GM12878 (cell line): ENCODE data around the gene HAUS7. TPM values are rescaled to one million over a fixed set of nuclear protein-coding genes. Genes with fewer than 3 reads are reported as not detected.

Experiments
- ATAC-seq: fragments of 200-7000 bp; cut with Tn5 transposase; 3 replicates; pipeline ENCODE4 v1.9.1; 2020; ENCODE audit warnings: mild to moderate bottlenecking, moderate library complexity
- BruUV-seq: library from RNA; stranded (reverse); fragments of 400-500 nt; replicated peaks from 2 replicates; lab custom pipeline; 2021; lab: Mats Ljungman, UMichigan
- CTCF ChIA-PET: fragments of 300-600 bp; sonication (Branson Sonifier 250); formaldehyde crosslinking; extraction: SDS; loops from one replicate; lab custom pipeline; 2021; ENCODE audit warnings: inconsistent platforms; lab: Yijun Ruan, JAX
- POLR2A ChIA-PET: fragments of 350-600 bp; formaldehyde crosslinking; extraction: SDS; loops from one replicate; lab custom pipeline; 2021; ENCODE audit warnings: inconsistent platforms; lab: Charles Lee
- RAD21 ChIA-PET: fragments of 300-600 bp; sonication (Branson Sonifier 250); formaldehyde crosslinking; loops from one replicate; lab custom pipeline; 2023; ENCODE audit warnings: antibody characterized with exemption; ENCODE audit not compliant: unreplicated experiment; lab: Charles Lee
- SMC1A ChIA-PET: fragments of 300-600 bp; sonication (Branson Sonifier 250); formaldehyde crosslinking; loops from one replicate; lab custom pipeline; 2023; ENCODE audit not compliant: unreplicated experiment, uncharacterized antibody; lab: Charles Lee
- DNase-seq: peaks from one replicate; pipeline ENCODE4 v3.0.0-alpha.2; 2011; ENCODE audit warnings: low read depth, low spot score
- FAIRE-seq: peaks from 3 replicates; lab custom pipeline; 2011; peaks lifted over from hg19 to GRCh38; lab: Jason Lieb, UNC
- H2AFZ ChIP-seq: 2 replicates; pipeline ENCODE4 v1.6.0; 2011; ENCODE audit warnings: low read depth, low read length, control low read depth; ENCODE audit not compliant: control insufficient read depth
- H3K27ac ChIP-seq: 2 replicates; pipeline ENCODE4 v1.5.1; 2011; ENCODE audit warnings: control low read depth; ENCODE audit not compliant: control insufficient read depth, insufficient read depth
- H3K27me3 ChIP-seq, 2 experiments: replicated peaks in 1 of 2; 2 replicates each; pipeline versions ENCODE4 v1.6.0 to v1.6.1; 2011; ENCODE audit warnings: low read length in 1 of 2; ENCODE audit not compliant: control insufficient read depth in 2 of 2, insufficient read depth in 2 of 2
- H3K36me3 ChIP-seq, 2 experiments: 2 replicates each; pipeline ENCODE4 v1.5.1; 2011; ENCODE audit warnings: low read length in 1 of 2; ENCODE audit not compliant: control insufficient read depth in 2 of 2, insufficient read depth in 2 of 2
- H3K4me1 ChIP-seq: 2 replicates; pipeline ENCODE4 v1.6.1; 2011; ENCODE audit warnings: mild to moderate bottlenecking, low read length, moderate library complexity, mixed read lengths; ENCODE audit not compliant: control insufficient read depth, insufficient read depth
- H3K4me2 ChIP-seq: 2 replicates; pipeline ENCODE4 v1.6.0; 2011; ENCODE audit warnings: control low read depth; ENCODE audit not compliant: control insufficient read depth, insufficient read depth
- H3K4me3 ChIP-seq: fragments of 200-600 bp; sonication (generic); 2 replicates; pipeline ENCODE4 v1.5.1; 2016
- H3K79me2 ChIP-seq: 2 replicates; pipeline ENCODE4 v1.6.0; 2011; ENCODE audit warnings: low read length; ENCODE audit not compliant: control insufficient read depth, insufficient read depth
- H3K9ac ChIP-seq: 2 replicates; pipeline ENCODE4 v1.8.0; 2011; ENCODE audit warnings: low read length, control low read depth, mixed read lengths; ENCODE audit not compliant: control insufficient read depth, insufficient read depth
- H3K9me3 ChIP-seq: replicated peaks from 3 replicates; pipeline ENCODE4 v1.5.1; 2011; ENCODE audit warnings: mild to moderate bottlenecking, low read length; ENCODE audit not compliant: control insufficient read depth, insufficient read depth
- H4K20me1 ChIP-seq: 2 replicates; pipeline ENCODE4 v1.6.0; 2011; ENCODE audit not compliant: control insufficient read depth, insufficient read depth
- BRCA1 ChIP-seq: IDR thresholded peaks from 2 replicates; pipeline ENCODE4 v1.6.1; 2011; ENCODE audit warnings: low read depth, low read length, improper control_type of control experiment
- CTCF ChIP-seq, 3 experiments: IDR thresholded peaks in 2 of 3; conservative IDR thresholded peaks in 1 of 3; 2 replicates each; pipeline ENCODE4 v1.5.1; 2011; ENCODE audit warnings: low read depth in 3 of 3, low read length in 3 of 3, mild to moderate bottlenecking in 3 of 3, control low read depth in 2 of 3, moderate library complexity in 2 of 3, inconsistent platforms in 1 of 3, mixed read lengths in 1 of 3; ENCODE audit not compliant: control insufficient read depth in 2 of 3, insufficient read depth in 1 of 3; ENCODE audit errors: extremely low read depth in 1 of 3
- EED ChIP-seq: sonication (generic); IDR thresholded peaks from 2 replicates; pipeline ENCODE4 v1.6.1; 2016; ENCODE audit warnings: antibody characterized with exemption, low read depth
- EGR1 ChIP-seq, 2 experiments: IDR thresholded peaks; 1 replicate in 1 of 2; 2 replicates in 1 of 2; pipeline ENCODE4 v1.6.1; 2011 to 2012; ENCODE audit warnings: low read depth in 2 of 2, low read length in 2 of 2, borderline replicate concordance in 1 of 2, mild to moderate bottlenecking in 1 of 2, moderate library complexity in 1 of 2
- FOS ChIP-seq: IDR thresholded peaks from 3 replicates; pipeline ENCODE4 v1.6.1; 2011; ENCODE audit warnings: borderline replicate concordance; ENCODE audit not compliant: insufficient read length; ENCODE audit errors: extremely low read depth
- FOXM1 ChIP-seq: IDR thresholded peaks from 2 replicates; pipeline ENCODE4 v1.6.1; 2012; ENCODE audit warnings: low read depth, mild to moderate bottlenecking, inconsistent platforms, low read length, moderate library complexity
- NBN ChIP-seq: fragments of 450-650 bp; IDR thresholded peaks from 2 replicates; pipeline ENCODE4 v1.6.1; 2016
- NFXL1 ChIP-seq: fragments of 450-650 bp; IDR thresholded peaks from 2 replicates; pipeline ENCODE4 v1.6.1; 2017; ENCODE audit warnings: antibody characterized with exemption, mild to moderate bottlenecking, borderline replicate concordance
- NR2C1 ChIP-seq: fragments of 450-650 bp; IDR thresholded peaks from 2 replicates; pipeline ENCODE4 v1.6.1; 2017; ENCODE audit warnings: antibody characterized with exemption, mild to moderate bottlenecking, moderate library complexity
- SMAD5 ChIP-seq: IDR thresholded peaks from 2 replicates; pipeline ENCODE4 v1.6.1; 2016; ENCODE audit warnings: antibody characterized with exemption, low read depth
- STAT1 ChIP-seq: fragments of 450-650 bp; conservative IDR thresholded peaks from 2 replicates; pipeline ENCODE4 v1.6.1; 2014; ENCODE audit warnings: antibody characterized with exemption, mild to moderate bottlenecking
- STAT3 ChIP-seq: IDR thresholded peaks from 2 replicates; pipeline ENCODE4 v1.6.1; 2011; ENCODE audit warnings: low read depth, low read length, improper control_type of control experiment
- ZBED1 ChIP-seq: IDR thresholded peaks from 2 replicates; pipeline ENCODE4 v1.6.1; 2016; ENCODE audit warnings: borderline replicate concordance
- ZBTB40 ChIP-seq: fragments of 450-650 bp; IDR thresholded peaks from 2 replicates; pipeline ENCODE4 v1.6.1; 2016; ENCODE audit warnings: mild to moderate bottlenecking, moderate library complexity, borderline replicate concordance
- WGBS: methylation state at CpG from one replicate; pipeline ENCODE4 v1.1.6; 2016; ENCODE audit warnings: low lambda C conversion rate; ENCODE audit not compliant: insufficient replicate concordance, insufficient coverage; ENCODE audit errors: missing lambda C conversion rate; 5-methylcytosine and 5-hydroxymethylcytosine counted together
- in situ Hi-C: fragments of 300-500 bp; cut with MboI; formaldehyde crosslinking; loops from 9 replicates; pipeline ENCODE4 v1.14.3; 2018; ENCODE audit warnings: mixed read lengths
- intact Hi-C: fragments of 100-400 bp; cut with micrococcal nuclease; formaldehyde crosslinking; loops from one replicate; pipeline ENCODE4 v1.14.2; 2022; ENCODE audit not compliant: unreplicated experiment
- polyA plus RNA-seq, 11 experiments: library from polyadenylated mRNA; depleted of rRNA in 4 of 11; unstranded in 6 of 11; stranded (reverse) in 5 of 11; fragments of >200 nt; fragmentation: Nextera tagmentation in 4 of 11; fragmentation: Illumina TruSeq in 1 of 11; extraction: Ambion mirVana in 4 of 11; extraction: Trizol in 1 of 11; gene quantifications; 1 replicate in 1 of 11; 2 replicates in 10 of 11; pipeline versions ENCODE4 v1.2.1 to v1.2.3, GENCODE V29; 2011 to 2016; ENCODE audit warnings: inconsistent platforms in 2 of 11, missing spikeins in 2 of 11, low read depth in 1 of 11
- total RNA-seq, 4 experiments: library from RNA; depleted of rRNA in 3 of 4; stranded (reverse); fragments of >200 nt in 3 of 4; fragmentation: Illumina TruSeq in 1 of 4; extraction: Trizol in 1 of 4; gene quantifications; 2 replicates each; pipeline versions ENCODE4 v1.2.1 to v1.2.3, GENCODE V29; 2013 to 2021
- TF ChIP-seq, protein P1 (sequence below): IDR thresholded peaks from 2 replicates; pipeline ENCODE4 v1.6.1; 2011; ENCODE audit warnings: borderline replicate concordance, low read depth, mild to moderate bottlenecking, moderate library complexity, low read length; ENCODE audit not compliant: insufficient read depth, poor library complexity, severe bottlenecking

The HAUS7 gene
- total and polyA plus RNA-seq, 10 of the 15 experiments (the other 5 are each of a cell fraction or from before 2014, with no cell fraction given), result 6.7 to 63.3 (median 24.1) TPM

- TF ChIP-seq CTCF (IDR thresholded peaks at IDR 0.05 in 2 of 3, conservative IDR thresholded peaks at IDR 0.05 in 1 of 3; ENCODE audit: control insufficient read depth in 2 of 3, extremely low read depth in 1 of 3, insufficient read depth in 1 of 3, low read depth in 3 of 3, low read length in 3 of 3), result no peak
Observed at GRCh38 chrX:153448556-153449367, 21.6 kb downstream of the HAUS7 start (continued).

GRCh38 chrX:153447581-153447960 lies 22.8 kb downstream of the HAUS7 start:
- Histone ChIP-seq H4K20me1 (no peaks in the 10 kb centered on the region), H3K27me3 (no peaks in the 10 kb centered on the region), H3K36me3 (no peaks in the 10 kb centered on the region), H3K4me2 (no peak overlapping the region), H3K27ac (no peak overlapping the region), H3K9me3 (no peaks in the 10 kb centered on the region; the same call in 2 of the 3 replicates), H3K9ac (no peak overlapping the region), H3K4me3 (no peak overlapping the region), H3K79me2 (no peaks in the 10 kb centered on the region), H2AFZ (no peak overlapping the region), H3K4me1 (no peaks in the 10 kb centered on the region)
- ChIA-PET CTCF (no interaction called here), RAD21 (no interaction called here), POLR2A (interaction anchor here (0.5 kb wide), 1 partner anchor 18 kb away, joined by 3 read pairs; no protein-coding TSS in a partner anchor), SMC1A (no interaction called here)
- no peak for DNase-seq
- in situ Hi-C loops (no loop called here), intact Hi-C loops (no loop called here)
- no TSS peak for BruUV-seq
- WGBS, result 75% methylated on average over 8 of the region's 8 CpGs
- no peak for FAIRE-seq
- no peak for ATAC-seq
- TF ChIP-seq ZBTB40 (no peak), NR2C1 (no peak), STAT3 (no peak), EED (no peak), STAT1 (no peak), FOXM1 (no peak), SMAD5 (no peak), BRCA1 (no peak), NBN (no peak), FOS (no peak), EGR1 (IDR thresholded peaks at IDR 0.05; ENCODE audit: borderline replicate concordance in 1 of 2, low read depth in 2 of 2, low read length in 2 of 2) (no peak), ZBED1 (no peak), NFXL1 (no peak)
- TF ChIP-seq, protein P1, sequence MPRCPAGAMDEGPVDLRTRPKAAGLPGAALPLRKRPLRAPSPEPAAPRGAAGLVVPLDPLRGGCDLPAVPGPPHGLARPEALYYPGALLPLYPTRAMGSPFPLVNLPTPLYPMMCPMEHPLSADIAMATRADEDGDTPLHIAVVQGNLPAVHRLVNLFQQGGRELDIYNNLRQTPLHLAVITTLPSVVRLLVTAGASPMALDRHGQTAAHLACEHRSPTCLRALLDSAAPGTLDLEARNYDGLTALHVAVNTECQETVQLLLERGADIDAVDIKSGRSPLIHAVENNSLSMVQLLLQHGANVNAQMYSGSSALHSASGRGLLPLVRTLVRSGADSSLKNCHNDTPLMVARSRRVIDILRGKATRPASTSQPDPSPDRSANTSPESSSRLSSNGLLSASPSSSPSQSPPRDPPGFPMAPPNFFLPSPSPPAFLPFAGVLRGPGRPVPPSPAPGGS, result no peak
